Dedifferentiated amniotic fluid mesenchymal stem cell (primary cell): ENCODE results near the gene ALG14.
"Not testable (repeated sequence)": the region's sequence is repeated elsewhere in the genome, so short reads cannot be mapped to it uniquely, and the experiment has no call there.

Experiments
- DNase-seq: peaks from one replicate; pipeline ENCODE4 v3.0.0-alpha.2; 2016; ENCODE audit errors: extremely low spot score

The ALG14 gene

DNA sequence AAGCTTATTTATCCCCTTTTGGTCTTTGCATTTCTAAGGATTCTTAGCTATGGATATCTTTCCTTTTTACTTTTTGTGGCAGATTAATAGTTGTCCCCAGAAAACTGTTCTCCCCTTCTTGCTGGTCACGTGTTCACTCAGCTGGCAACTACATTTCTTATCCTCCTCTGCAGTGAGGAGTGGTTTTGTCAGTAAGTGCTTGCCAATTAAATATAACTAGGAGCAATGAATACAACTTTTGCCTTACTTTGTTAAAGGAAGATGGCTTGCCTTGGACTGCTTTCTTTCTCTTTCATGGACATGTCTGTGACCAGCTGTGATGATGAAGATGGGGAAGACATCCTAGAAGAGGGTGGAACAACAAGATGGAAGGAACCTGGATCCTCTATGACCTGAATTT is 15.6 kb upstream of the ALG14 start:
- no peak for DNase-seq

DNA sequence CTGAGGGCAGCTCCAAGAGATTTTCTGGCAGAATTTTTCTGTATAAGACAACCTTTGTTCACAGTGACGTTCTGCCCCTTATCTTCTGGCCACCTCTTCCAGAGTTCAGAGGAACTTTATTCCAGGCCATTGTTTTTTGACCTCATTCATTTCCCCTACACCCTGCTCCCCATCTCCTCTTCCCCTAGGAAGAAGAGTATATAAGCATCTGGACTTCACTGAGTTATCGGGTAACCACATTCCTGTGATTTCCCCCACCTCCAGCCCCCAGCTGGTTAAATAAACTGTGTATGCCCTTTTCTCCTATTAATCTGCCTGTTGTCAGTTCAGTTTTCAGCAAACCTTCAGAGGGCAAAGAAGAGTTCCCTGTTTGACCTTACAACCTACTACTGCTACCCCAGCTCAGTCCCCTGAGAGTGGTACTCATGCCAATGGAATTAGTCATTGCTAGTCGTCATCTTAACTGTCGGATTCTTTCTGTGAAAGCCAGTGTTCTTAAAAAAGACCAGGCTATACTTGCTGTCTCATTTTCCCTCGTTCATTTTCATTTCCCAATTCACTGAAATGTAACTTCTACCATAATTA is 14.3 kb upstream of the ALG14 start:
- DNase-seq: peak; percentile 89

DNA sequence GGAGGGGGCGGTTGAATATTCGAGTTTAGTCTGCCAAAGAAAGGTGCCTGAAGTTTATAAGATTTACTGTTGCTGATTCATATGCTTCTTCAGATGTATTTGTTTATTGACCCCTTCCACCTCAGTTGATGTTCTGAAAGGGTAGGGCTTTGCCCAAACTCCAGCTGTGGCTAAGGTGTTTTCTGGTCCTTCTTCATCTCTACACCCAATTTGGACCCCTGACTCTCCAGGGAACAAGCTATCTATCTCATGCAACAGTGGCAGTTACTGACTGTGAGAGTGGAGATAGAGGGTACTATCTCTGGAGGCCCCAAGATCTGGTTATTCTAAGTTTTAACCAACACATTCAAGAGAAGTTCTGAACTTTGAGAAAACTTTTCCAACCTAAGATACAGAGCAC is 12.6 kb upstream of the ALG14 start:
- DNase-seq: no peak

DNA sequence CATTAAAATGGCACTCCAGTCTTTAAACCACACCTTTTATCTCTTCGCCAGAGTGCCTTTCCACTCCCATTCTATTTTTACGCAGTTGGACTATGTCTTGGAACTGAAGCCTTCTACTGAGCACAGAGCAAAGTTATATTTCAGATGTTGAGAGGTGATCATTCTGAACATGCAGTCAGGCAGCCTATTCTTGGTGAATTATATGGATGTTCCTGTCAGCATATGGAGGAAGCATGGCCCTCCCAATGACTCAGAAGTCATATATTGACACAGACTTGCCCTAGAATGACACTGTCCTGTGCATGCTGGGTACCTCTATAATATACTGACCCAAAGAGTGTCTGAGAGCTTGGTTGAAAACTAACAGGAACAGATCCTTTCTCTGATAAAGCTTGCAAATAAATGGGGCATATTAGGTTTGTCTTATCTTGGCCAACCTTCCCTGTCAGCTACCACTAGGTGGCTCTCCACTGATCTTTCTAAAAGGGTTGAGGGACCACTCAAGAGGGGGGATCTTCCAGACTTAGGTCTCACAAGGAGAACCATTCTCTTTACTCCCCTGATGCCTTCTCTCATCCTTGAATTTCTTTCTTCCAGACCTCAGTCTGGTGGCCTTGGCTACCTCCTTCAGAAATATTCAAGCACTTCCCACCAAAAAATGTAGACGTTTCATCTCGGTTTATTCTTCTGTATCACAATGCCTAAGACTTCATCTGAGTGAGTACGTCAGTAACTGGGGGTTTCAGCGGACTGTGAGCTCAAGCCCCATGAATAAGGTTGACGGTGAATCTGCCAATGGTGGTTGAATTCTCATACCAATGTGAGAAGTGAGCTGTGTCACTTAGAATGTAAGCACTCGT is 11.8 kb upstream of the ALG14 start:
- DNase-seq: no peak

DNA sequence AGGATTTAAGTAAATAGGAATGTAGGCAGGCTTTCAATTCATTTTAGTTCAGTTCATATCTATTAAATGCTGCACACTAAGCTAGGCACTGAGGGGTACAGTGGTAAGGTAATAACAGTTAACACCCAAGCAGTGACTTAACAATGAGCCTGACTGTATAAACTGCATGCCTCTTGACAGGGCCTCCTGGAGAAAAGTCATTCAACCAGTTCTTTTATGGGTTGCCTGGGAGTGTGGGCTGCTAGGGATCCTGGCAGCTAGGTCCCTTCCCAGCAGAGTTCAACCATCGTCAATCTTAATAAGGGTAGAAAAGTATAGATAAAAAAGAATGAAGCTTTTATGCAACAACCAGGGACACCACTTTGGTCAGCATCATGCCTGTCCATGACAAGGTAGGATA is 8.1 kb upstream of the ALG14 start:
- no peak for DNase-seq

DNA sequence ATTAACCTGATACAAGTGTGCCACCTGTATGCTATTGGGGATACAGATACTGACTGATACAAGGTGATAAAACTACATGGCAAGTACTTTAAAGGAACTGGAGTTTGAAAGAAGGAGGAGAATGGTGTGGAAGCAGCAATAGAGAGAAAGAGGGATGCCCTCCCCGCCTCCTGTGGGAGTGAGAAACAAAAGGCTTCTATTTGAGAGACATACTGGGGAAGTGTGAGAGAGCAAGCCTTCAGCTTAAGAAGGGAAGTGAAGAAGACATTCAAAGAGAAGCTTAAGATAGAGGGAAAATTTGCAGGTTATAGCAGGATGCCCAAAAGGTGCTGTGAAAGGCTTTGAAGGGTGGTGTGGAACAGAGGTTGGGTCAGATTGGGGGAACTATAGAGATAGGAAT is 7.7 kb upstream of the ALG14 start:
- DNase-seq: no peak

DNA sequence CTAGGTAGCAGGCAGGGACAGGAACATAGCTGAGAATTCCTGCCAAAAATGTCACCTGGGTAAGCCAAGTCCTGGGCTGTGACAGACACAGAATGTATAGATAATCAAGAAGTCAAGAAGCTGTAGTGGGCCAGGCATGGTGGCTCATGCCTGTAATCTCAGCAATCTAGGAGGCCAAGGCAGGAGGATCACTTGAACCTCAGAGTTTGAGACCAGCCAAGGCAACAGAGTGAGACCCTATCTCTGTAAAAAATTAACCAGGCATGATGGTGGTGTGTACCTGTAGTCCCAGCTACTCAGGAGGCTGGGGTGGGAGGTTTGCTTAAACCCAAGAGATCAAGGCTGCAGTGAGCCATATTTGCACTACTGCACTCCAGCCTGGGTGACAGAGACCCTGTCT is 3.3 kb upstream of the ALG14 start:
- DNase-seq: no peak

DNA sequence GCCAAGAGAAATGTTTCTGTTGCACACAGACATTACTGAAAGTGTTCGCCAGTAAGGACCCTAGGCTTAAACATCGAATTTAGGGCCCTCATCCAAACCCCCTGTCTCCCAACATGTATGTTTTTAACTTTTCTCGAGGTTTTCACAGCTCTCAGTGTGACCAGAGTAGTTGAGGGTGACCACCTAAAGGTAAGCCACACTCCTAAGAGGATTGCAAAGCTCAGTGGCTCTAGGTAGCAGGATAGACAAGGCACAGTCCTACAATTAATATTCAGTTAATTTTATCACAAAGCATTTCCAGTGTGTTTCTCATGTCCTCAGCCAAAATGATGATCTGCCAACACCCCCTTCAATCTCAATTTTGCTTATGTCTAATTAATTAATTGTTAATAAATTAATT is 695 bp upstream of the ALG14 start:
- no peak for DNase-seq

DNA sequence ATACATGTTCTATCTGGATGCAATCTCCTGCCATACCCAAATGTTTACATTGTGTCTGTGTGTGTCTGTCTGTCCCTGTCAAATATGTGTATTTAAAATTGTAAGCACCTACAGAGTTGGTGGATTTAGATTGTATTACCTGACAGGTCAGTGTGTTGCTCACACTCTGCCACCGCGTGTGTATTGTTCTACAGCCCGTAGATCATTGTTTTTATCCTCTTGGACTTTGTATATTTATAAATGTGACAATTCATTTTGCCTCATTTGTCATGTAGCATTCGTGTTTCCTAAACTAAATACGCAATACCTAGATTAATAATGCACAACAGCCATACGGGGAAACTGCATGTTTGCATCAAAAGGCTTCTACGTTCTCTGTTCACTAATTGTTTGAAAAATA is 634 bp downstream of the ALG14 start:
- no peak for DNase-seq

DNA sequence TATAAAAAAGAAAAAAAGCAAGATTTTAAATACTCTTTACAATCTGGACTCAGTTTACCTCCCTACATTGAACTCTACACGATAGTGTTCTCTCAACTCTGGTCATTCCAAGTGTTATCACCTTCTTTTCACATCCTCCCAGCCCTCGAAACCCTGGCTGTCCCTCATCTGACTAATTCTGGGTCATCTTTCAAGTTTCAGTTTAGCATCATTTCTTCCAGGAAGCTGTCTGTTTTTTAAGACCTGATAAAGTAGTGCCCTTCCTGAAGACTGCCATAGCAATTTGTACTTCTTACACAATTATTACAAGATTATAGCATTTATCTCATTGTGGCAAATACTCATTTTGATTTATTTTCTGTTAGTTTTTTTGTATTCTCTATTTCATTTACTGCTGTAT is 1.2 kb downstream of the ALG14 start:
- no peak for DNase-seq

DNA sequence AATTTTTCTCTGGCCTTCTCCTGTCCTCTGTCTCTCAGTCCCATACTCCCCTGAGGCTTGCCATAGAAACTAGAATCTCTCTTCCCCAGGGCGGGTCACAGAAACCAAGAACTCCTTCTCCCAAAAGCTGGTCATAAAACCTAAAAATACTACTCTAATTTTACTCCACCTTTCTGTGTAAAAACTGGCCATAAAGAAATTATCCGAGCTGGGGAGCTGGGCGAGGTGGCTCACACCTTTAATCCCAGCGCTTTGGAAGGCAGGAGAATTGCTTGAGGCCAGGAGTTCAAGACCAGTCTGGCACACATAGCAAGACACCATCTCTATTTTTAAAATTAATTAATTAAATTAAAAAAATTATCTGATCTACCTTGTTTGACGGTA is 3.0 kb downstream of the ALG14 start:
- no peak for DNase-seq

DNA sequence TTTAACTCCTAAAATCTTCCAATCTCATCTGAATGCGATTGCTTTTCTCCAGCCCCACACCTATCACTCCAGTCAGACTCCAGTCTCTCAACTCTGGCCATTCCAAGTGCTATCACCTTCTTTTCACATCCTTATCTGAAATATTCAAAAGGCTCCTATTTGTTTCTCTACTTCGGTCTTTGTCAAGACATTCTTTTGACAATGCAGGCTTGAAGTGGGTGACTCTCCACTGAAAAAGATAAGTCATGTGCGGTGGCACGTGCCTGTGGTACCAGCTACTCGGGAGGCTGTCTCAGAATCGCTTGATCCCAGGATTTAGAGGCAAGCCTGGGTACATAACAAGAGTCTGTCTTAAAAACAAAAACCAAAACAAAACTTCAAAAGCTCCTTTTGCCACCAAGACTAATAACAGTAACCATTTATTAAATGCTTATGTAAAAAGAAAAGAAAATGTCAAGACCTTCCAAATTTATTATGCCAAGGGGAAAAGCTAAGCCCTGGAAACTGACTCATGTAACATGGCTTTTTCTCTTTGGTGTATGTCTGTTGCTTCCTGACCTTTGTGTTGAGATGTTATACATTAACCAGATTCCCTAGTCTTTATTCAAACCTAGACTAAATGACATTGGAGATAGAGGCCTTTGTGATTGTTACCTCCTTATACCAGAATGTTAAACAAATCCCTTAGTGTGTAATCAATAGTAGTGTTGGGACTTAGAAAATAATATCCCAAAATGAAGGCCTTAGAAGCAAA is 3.6 kb downstream of the ALG14 start:
- DNase-seq: no peak

DNA sequence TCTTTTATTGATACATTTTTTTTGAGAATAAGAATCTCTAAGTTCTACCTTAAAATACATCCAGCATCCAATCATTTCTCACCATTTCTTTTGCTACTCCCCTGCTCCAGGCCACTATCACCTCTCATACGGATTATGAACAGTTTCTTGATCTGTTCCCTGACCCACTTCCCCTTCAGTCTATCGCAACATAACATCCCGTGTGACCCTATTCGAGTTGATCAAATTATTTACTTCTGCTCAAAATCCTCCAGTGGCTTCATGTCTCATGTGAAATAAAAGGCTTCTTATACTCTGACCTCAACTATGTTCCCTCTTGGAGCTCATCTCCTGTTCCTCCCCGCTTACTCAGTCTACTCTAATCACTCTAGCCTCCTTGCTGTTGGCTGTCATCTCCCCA is 5.2 kb downstream of the ALG14 start:
- no peak for DNase-seq

DNA sequence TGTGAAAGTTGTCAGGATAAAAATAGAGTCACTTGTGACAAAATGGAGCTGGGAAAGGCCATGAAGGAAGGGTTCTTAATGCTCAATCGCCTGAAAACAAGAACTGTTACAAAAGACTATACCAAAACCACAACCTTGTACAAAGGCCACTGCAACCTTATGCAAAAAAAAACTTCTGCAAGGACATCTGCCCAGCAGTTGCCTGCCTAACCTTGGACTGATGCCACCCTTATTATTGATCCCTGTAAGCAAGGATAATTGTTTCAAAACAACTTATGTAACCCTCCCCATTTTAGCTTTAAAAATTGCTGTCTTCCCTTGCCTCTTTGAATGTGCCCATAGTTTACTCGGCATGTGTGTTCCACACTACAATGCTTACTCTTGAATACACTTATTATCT is 5.7 kb downstream of the ALG14 start:
- no peak for DNase-seq

DNA sequence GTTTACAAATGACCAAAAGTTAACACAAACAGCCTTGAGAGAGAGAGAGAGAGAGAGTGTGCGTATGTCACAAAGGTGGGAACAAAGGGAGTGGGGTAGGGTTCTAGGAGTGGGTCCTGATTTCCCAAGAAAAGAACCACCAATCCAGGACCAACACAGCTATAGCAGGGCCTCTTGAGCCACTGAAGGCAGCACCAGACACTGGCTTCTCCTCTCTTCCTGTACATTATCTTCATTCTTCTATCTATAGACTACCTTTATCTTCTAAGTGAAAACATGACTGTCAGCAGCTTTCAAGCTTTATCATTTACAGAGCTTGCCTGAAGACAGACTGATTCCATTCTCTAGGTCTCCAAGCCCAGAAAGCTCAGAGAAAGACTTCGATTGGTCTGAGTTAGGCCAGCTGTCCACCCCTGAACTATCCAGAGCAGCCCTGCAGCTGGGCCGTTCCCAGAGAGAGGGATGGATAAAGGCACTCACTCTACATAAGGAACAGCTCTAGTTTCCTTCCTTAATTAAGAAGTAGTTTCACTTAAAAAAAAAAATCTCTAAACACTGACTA is 11.2 kb downstream of the ALG14 start:
- DNase-seq: no peak

DNA sequence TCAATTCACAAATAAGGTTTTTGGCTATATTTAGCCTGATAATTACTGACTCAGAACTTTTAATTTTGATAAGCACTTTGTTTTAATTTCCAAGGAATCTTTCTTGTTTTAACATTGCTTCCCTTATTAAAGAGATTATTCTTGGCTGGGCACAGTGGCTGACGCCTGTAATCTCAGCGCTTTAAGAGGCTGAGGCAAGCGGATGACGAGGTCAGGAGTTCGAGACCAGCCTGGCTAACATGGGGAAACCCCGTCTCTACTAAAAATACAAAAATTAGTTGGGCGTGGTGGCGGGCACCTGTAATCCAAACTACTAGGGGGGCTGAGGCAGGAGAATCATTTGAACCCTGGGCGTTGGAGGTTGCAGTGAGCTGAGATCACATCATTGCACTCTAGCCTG is 13.8 kb downstream of the ALG14 start:
- DNase-seq: no peak

DNA sequence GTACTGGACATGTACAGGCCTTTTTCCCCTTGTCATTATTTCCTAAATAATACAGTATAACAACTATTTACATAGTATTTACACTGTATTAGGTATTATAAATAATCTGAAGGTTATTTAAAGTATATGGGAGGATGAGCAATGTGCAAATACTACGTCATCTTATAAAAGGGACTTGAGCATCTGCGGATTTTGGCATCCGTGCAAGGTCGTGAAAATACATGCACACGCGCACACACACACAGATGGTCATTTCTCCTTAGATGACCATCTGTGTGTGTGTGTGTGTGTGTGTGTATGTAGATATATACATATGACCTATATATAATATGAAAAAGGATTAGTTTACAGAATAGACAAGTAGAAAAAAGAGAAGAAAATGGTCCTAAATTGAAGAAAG is 15.4 kb downstream of the ALG14 start:
- no peak for DNase-seq

DNA sequence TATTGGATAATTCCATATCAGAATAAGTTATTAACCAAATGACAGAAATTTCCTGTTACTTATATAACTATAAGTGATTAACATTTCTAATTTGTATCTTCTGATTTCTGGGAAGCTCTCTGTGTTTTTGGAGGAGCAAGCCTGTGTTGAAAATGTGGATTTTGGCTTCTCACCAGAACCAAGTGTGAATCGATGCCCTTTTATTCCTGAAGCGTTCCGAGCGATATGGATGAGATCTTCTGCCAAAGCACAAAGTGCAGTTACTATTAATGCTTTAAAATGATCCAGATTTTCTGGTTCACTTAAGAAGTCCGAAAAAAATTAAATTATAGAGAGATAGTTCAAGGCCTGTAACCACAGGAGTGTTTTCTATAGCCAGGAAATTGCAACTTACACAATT is 22.8 kb downstream of the ALG14 start:
- DNase-seq: no peak

DNA sequence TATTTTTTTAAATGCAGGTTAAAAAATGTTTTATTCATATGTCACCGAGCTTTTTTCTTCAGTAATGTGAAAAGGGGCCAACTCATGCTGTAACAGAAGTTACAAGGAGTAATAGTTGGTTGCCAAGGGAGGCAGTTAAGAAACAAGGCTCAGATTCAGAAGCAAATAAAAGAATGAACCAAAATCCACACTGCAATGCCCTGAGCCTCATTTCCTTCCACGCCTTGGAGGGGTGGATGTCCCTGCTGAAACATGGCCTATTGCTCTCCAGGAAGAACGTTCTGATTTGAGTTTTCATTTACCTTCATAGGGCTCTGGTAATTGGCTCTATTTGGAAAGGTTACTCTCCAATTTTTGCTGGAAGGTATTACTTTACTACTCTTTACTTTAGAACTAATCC is 24.4 kb downstream of the ALG14 start:
- no peak for DNase-seq

DNA sequence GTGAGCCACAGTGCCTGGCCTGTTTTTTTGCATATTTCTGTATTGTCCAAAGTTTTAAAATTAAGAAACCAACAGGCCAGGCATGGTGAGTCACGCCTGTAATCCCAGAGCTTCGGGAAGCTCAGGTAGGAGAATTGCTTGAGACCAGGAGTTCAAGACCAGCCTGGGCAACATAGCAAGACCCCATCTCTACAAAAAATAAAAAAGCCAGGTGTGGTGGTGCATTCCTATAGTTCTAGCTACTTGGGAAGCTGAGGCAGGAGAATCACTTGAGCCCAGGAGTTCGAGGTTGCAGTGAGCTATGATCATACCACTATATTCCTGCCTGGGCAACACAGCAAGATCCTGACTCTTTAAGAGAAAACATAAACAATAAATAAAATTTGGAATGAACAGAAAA is 25.1 kb downstream of the ALG14 start:
- not testable (repeated sequence) for DNase-seq

DNA sequence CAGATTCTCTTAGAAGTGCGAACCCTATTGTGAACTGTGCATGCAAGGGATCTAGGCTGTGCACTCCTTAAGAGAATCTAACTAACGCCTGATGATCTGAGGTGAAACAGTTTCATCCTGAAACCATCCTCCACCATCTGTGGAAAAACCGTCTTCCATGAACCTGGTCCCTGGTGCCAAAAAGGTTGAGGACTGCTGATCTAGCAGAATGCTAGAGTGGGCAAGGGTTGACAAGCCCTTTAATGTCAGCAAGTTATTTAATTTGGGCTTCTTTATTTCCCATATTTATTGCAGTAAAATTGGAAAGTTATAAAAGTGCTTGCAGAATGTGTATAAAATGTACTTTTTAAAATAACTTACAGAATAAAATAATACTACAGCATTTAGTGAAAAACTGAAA is 26.4 kb downstream of the ALG14 start:
- DNase-seq: no peak

DNA sequence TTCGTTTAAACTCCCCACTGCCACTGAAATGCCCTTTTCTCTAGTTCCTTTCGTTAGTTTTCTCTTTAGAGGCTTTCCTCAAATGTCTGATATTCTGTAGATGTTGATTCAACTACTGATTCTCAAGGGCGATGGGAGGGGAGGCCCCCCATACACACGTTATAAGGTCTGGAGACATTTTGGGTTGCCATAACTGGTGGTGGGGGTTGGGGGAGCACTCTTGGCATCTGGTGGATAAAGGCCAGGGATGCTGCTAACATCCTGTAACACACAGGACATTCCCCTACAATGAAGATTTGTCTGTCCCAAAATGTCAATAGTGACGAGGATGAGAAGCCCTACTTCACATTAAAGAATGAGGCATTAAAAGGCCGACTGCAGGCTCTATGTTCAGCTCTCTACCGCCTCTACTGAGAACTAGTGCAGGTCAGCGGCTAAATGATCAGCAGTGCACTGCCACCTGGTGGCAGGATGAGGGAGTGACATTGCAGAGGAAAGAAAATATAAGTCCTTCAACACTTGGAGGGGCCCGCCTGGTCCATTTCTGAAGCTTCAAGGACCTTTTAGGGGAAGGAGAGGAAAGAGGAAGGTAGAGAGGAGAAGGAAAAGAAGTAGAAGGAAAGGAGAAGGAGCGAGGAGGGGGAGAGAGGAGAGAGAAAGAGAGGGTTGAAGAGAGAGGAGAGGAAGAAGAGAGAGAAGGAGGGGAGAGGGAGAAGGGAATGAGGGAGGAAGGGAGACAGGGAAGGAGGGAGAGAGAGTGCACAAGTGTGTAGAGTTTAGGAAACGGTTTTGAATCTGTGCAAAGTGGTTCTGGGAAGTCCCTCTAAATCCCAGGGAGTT is 29.4 kb downstream of the ALG14 start:
- DNase-seq: peak; percentile 92
